Fibroblast of mammary gland (primary cell): ENCODE results near the gene EXOC6B.
A peak's percentile ranks its signal among the peaks of the same experiment; 100 is the strongest.
"Not testable (repeated sequence)": the region's sequence is repeated elsewhere in the genome, so short reads cannot be mapped to it uniquely, and the experiment has no call there.

Experiments used
- DNase-seq: peaks from one replicate; pipeline ENCODE4 v3.0.0-alpha.2; 2010; ENCODE audit warnings: low read depth
- H3K4me3 ChIP-seq: 2 replicates; pipeline ENCODE4 v1.5.1; 2011; ENCODE audit warnings: low read depth, mild to moderate bottlenecking, low read length, moderate library complexity; ENCODE audit not compliant: control insufficient read depth
- TF ChIP-seq, protein P1 (sequence below): conservative IDR thresholded peaks from 2 replicates; pipeline ENCODE4 v1.5.1; 2011; ENCODE audit warnings: low read depth, low read length, inconsistent platforms; ENCODE audit not compliant: control insufficient read depth, insufficient read depth

The EXOC6B gene

GRCh38 chr2:72570413-72570812 is 255.4 kb downstream of the EXOC6B start:
- no peak overlapping the region for H3K4me3 ChIP-seq
- TF ChIP-seq, protein P1, sequence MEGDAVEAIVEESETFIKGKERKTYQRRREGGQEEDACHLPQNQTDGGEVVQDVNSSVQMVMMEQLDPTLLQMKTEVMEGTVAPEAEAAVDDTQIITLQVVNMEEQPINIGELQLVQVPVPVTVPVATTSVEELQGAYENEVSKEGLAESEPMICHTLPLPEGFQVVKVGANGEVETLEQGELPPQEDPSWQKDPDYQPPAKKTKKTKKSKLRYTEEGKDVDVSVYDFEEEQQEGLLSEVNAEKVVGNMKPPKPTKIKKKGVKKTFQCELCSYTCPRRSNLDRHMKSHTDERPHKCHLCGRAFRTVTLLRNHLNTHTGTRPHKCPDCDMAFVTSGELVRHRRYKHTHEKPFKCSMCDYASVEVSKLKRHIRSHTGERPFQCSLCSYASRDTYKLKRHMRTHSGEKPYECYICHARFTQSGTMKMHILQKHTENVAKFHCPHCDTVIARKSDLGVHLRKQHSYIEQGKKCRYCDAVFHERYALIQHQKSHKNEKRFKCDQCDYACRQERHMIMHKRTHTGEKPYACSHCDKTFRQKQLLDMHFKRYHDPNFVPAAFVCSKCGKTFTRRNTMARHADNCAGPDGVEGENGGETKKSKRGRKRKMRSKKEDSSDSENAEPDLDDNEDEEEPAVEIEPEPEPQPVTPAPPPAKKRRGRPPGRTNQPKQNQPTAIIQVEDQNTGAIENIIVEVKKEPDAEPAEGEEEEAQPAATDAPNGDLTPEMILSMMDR = no peak
- DNase-seq = no peak

- TF ChIP-seq, protein P1 = no peak
- DNase-seq = peak; percentile 7
- H3K4me3 ChIP-seq = no peak overlapping the region
Observed at GRCh38 chr2:72562451-72563153, 263.2 kb downstream of the EXOC6B start.

GRCh38 chr2:72561621-72562318 is 264.1 kb downstream of the EXOC6B start:
- H3K4me3 ChIP-seq = no peak overlapping the region
- TF ChIP-seq, protein P1 = no peak
- DNase-seq = peak; percentile 27

DNA sequence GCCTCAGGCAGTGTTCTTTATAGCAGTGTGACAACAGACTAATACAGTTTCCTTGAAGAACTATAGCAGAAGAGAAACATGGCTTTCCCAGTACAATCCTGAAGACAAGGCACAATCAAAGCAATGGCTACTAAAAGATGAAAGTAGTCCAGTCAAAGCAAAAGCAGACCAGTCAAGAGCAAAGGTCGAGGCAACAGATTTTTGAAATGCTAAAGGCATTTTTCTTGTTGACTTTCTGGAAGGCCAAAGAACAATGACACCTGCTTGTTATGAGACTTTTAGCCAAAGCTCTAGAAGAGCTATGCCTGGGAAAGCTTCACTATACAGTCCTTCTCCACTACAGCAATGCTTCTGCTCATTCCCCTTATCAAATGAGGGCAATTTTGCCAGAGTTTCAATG is 269.9 kb downstream of the EXOC6B start:
- TF ChIP-seq, protein P1 = no peak
- no peak overlapping the region for H3K4me3 ChIP-seq

GRCh38 chr2:72555363-72555762 is 270.5 kb downstream of the EXOC6B start:
- DNase-seq, H3K4me3 ChIP-seq: not testable (repeated sequence)

More for the DNA sequence above, 269.9 kb downstream of the EXOC6B start:
- DNase-seq = no peak

- DNase-seq, H3K4me3 ChIP-seq: not testable (repeated sequence)
Observed at GRCh38 chr2:72554910-72555309, 270.9 kb downstream of the EXOC6B start.

GRCh38 chr2:72554381-72554780 is 271.5 kb downstream of the EXOC6B start:
- H3K4me3 ChIP-seq = no peak overlapping the region
- no peak for DNase-seq
- TF ChIP-seq, protein P1 = no peak

DNA sequence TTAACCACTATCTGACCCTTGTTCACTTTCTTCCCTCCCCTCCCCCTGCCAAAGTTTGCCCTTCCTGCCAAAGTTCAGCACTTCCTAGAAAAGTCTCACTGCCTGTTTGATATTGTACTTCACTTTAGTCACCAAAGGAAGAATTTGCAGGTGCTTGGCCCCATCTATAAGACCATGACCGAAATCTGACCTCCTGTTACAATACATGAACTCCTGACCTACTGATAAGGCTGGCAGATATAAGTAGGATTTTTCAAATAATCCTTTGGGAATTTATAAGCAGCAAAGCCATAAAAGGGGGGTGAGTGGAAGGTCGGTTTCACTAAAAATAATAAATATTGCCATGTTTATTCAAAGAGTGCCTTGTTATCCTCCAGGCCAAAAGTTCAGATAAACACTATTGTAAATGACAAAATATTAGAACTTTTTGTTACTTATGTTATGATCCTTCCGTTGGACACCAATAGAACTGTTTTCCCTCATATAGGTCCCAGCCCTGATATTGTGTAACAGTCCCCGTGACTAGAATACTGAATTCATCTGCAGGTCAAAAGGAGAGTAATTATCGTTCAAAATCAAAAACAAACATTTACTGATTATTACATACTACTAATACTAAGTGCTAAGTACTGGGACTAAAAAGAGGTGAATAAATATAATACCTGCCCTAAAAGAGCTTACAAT is 277.6 kb downstream of the EXOC6B start:
- TF ChIP-seq, protein P1 = no peak
- no peak for DNase-seq
- no peak overlapping the region for H3K4me3 ChIP-seq
